MM.1S (cell line): ENCODE measurements around the gene AIRE.

Experiments
- DNase-seq: peaks from one replicate; pipeline ENCODE4 v3.0.0-alpha.2; 2015
- H2AFZ ChIP-seq: fragments of 300-600 bp; sonication (generic); 2 replicates; pipeline ENCODE4 v1.6.0; 2016; ENCODE audit warnings: antibody characterized with exemption, low read length
- H3F3A ChIP-seq: fragments of 300-600 bp; sonication (generic); 2 replicates; pipeline ENCODE4 v1.6.1; 2016; ENCODE audit warnings: mild to moderate bottlenecking, antibody characterized with exemption, low read length, moderate library complexity, mixed read lengths; ENCODE audit not compliant: insufficient read depth
- H3K27ac ChIP-seq: fragments of 300-600 bp; sonication (generic); 2 replicates; pipeline ENCODE4 v1.5.1; 2016; ENCODE audit warnings: mild to moderate bottlenecking, low read length
- H3K27me3 ChIP-seq: fragments of 300-600 bp; sonication (generic); replicated peaks from 2 replicates; pipeline ENCODE4 v1.6.0; 2016; ENCODE audit warnings: low read length; ENCODE audit not compliant: insufficient read depth
- H3K36me3 ChIP-seq: fragments of 300-600 bp; sonication (generic); replicated peaks from 2 replicates; pipeline ENCODE4 v1.6.1; 2016; ENCODE audit warnings: mild to moderate bottlenecking, low read length, mixed read lengths; ENCODE audit not compliant: insufficient read depth
- H3K4me1 ChIP-seq: fragments of 300-600 bp; sonication (generic); 2 replicates; pipeline ENCODE4 v1.6.1; 2016; ENCODE audit warnings: low read length, mixed read lengths
- H3K4me2 ChIP-seq: fragments of 300-600 bp; sonication (generic); 2 replicates; pipeline ENCODE4 v1.6.0; 2016; ENCODE audit warnings: low read depth, low read length
- H3K4me3 ChIP-seq: fragments of 300-600 bp; sonication (generic); 2 replicates; pipeline ENCODE4 v1.5.1; 2016; ENCODE audit warnings: low read length, mixed read lengths
- H3K79me2 ChIP-seq: fragments of 300-600 bp; sonication (generic); 2 replicates; pipeline ENCODE4 v1.6.1; 2016; ENCODE audit warnings: mixed run types, low read length, mixed read lengths
- H3K9ac ChIP-seq: fragments of 300-600 bp; sonication (generic); 2 replicates; pipeline ENCODE4 v1.6.1; 2016; ENCODE audit warnings: low read length, mixed read lengths
- H3K9me2 ChIP-seq: fragments of 300-600 bp; sonication (generic); replicated peaks from 2 replicates; pipeline ENCODE4 v1.6.1; 2016; ENCODE audit warnings: mild to moderate bottlenecking, low read length, mixed read lengths; ENCODE audit not compliant: insufficient read depth
- H3K9me3 ChIP-seq: fragments of 300-600 bp; sonication (generic); replicated peaks from 2 replicates; pipeline ENCODE4 v1.6.1; 2016; ENCODE audit warnings: mild to moderate bottlenecking, low read length, mixed read lengths; ENCODE audit not compliant: insufficient read depth
- H4K20me1 ChIP-seq: fragments of 300-600 bp; sonication (generic); 2 replicates; pipeline ENCODE4 v1.6.1; 2016; ENCODE audit warnings: mild to moderate bottlenecking, low read length, moderate library complexity, mixed read lengths; ENCODE audit not compliant: insufficient read depth
- EZH2 ChIP-seq: fragments of 300-600 bp; sonication (generic); optimal IDR thresholded peaks from 2 replicates; pipeline ENCODE3; 2017; ENCODE audit warnings: low read depth, mild to moderate bottlenecking, antibody characterized with exemption, low read length, mixed read lengths
- EZH2phosphoT487 ChIP-seq: fragments of 300-600 bp; sonication (generic); IDR thresholded peaks from 2 replicates; pipeline ENCODE4 v1.6.1; 2018; ENCODE audit warnings: antibody characterized with exemption, low read length
- TF ChIP-seq, protein P1 (sequence below): fragments of 300-600 bp; sonication (generic); IDR thresholded peaks from 2 replicates; pipeline ENCODE4 v1.5.1; 2016; ENCODE audit warnings: antibody characterized with exemption, low read length, mixed read lengths

AIRE gene

DNA sequence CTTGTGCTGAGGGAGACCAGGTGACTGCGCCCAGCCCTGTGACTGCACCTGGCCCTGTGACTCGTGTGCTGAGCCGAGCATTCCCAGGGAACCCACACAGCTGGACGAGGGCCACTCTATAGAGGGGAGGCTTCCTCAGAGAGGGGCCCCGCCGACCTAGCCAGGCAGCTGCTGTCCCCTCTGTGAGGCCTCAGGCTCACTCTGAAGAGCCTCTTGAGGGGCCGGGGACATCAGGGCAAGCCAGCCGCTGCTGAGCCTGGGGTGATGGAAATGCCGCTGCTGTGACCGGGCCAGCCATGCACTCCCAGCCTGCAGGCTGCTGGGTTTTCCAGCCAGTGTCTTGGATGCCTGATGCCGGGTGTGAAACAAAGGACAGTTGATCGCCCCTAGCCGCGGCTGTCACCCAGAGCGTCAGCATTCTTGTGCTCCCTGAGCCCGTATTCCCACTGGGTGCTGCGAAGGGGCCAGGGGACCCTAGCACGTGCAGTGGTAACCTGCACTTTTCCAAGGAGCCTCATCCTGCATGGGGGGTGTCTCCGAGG, 31.6 kb downstream of the AIRE start:
- Histone ChIP-seq H2AFZ (no peak overlapping the region), H3K9me2 (no peaks in the 10 kb centered on the region), H3K79me2 (no peaks in the 10 kb centered on the region), H3K27ac (no peak overlapping the region), H3K27me3 (no peaks in the 10 kb centered on the region), H4K20me1 (no peaks in the 10 kb centered on the region), H3K9ac (no peak overlapping the region), H3K4me1 (no peaks in the 10 kb centered on the region), H3F3A (no peaks in the 10 kb centered on the region), H3K4me2 (no peak overlapping the region), H3K9me3 (no peaks in the 10 kb centered on the region), H3K36me3 (no peaks in the 10 kb centered on the region), H3K4me3 (no peak overlapping the region)
- no peak for TF ChIP-seq EZH2phosphoT487
- TF ChIP-seq EZH2, result no peak
- TF ChIP-seq, protein P1, sequence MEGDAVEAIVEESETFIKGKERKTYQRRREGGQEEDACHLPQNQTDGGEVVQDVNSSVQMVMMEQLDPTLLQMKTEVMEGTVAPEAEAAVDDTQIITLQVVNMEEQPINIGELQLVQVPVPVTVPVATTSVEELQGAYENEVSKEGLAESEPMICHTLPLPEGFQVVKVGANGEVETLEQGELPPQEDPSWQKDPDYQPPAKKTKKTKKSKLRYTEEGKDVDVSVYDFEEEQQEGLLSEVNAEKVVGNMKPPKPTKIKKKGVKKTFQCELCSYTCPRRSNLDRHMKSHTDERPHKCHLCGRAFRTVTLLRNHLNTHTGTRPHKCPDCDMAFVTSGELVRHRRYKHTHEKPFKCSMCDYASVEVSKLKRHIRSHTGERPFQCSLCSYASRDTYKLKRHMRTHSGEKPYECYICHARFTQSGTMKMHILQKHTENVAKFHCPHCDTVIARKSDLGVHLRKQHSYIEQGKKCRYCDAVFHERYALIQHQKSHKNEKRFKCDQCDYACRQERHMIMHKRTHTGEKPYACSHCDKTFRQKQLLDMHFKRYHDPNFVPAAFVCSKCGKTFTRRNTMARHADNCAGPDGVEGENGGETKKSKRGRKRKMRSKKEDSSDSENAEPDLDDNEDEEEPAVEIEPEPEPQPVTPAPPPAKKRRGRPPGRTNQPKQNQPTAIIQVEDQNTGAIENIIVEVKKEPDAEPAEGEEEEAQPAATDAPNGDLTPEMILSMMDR, result no peak
- no peak for DNase-seq

DNA sequence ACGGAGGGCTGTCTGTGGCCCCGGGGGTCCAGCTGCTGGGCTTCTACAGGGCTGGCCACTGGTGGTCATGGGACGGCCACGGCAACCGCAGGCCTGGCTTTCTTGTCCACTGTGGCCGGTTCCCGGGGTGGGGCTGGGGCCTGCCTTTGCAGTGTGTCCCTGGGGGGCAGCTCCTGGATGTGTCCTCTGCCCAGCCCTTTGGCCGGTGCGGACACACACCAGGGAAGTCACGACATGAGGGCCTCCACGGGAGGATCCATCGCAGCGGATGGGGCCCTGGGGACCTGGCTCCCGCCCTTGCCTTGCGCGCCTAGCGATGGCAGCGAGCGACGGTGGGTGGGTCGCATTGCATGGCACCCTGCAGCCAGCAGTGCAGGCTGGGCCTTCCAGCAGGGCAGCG, 32.2 kb downstream of the AIRE start:
- Histone ChIP-seq H3K4me3 (no peak overlapping the region), H3K36me3 (no peaks in the 10 kb centered on the region), H3K9me2 (no peaks in the 10 kb centered on the region), H4K20me1 (no peaks in the 10 kb centered on the region), H3K27me3 (no peaks in the 10 kb centered on the region), H3K9ac (no peak overlapping the region), H3F3A (no peaks in the 10 kb centered on the region), H3K4me1 (no peaks in the 10 kb centered on the region), H3K4me2 (no peak overlapping the region), H3K27ac (no peak overlapping the region), H2AFZ (no peak overlapping the region), H3K79me2 (no peaks in the 10 kb centered on the region), H3K9me3 (no peaks in the 10 kb centered on the region)
- DNase-seq, result no peak
- TF ChIP-seq EZH2, result no peak

DNA sequence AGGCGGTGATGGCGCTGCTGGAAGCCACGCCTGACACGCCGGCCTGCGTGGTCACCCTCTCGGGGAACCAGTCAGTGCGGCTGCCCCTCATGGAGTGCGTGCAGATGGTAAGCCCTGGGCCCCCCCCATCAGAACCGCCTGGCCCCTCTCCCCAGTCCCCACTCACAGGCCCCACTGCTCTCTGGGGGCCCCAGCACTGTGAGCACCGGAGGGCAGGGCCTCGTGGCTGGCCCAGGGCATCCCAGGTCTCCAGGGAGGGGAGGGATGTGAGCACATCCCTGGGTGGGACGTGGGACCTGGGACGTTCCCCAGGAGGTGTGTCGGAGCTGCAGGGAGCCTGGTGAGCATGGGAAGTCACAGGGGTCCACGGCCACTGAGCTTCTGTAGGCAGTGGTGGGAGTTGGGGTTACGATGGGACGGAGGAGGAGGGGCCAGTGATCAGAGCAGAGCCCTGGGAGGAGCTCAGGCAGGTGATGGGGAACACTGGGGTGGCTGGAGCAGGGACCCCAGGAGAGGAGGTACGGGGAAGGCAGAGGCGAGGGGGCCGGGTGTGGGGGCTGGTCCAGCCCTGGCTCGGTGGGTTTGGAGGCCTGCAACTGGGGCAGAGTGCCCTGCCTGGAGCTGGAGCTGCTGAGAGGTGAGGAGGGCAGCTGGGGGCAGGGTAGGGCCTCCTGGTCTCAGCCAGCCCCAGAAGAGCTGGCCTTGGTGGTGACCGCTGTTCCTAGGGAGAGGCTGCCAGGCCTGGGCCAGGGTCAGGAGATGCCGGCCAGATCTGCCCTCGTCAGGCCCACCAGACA, 33.0 kb downstream of the AIRE start:
- no peak overlapping the region for H3K4me2 ChIP-seq
- H3K36me3 ChIP-seq, result no peaks in the 10 kb centered on the region
- no peaks in the 10 kb centered on the region for H3K9me3 ChIP-seq
- no peak for DNase-seq
- H3K27me3 ChIP-seq, result no peaks in the 10 kb centered on the region
- TF ChIP-seq EZH2, result no peak
- no peak for TF ChIP-seq EZH2phosphoT487
- TF ChIP-seq, protein P1, result no peak
- no peak overlapping the region for H3K9ac ChIP-seq
- no peaks in the 10 kb centered on the region for H3K9me2 ChIP-seq
- H3K79me2 ChIP-seq, result no peaks in the 10 kb centered on the region
- H3K4me1 ChIP-seq, result no peaks in the 10 kb centered on the region
- H2AFZ ChIP-seq, result no peak overlapping the region
- H4K20me1 ChIP-seq, result no peaks in the 10 kb centered on the region
- H3K4me3 ChIP-seq, result no peak overlapping the region
- H3K27ac ChIP-seq, result no peak overlapping the region
- H3F3A ChIP-seq, result no peaks in the 10 kb centered on the region
